ENCODE measurements around the gene RAMP1. TPM values are rescaled to one million over a fixed set of nuclear protein-coding genes. Genes with fewer than 3 reads are reported as not detected.

The RAMP1 gene
- total RNA-seq, 1 experiment from 2014 or later, result 23.4 TPM

DNA sequence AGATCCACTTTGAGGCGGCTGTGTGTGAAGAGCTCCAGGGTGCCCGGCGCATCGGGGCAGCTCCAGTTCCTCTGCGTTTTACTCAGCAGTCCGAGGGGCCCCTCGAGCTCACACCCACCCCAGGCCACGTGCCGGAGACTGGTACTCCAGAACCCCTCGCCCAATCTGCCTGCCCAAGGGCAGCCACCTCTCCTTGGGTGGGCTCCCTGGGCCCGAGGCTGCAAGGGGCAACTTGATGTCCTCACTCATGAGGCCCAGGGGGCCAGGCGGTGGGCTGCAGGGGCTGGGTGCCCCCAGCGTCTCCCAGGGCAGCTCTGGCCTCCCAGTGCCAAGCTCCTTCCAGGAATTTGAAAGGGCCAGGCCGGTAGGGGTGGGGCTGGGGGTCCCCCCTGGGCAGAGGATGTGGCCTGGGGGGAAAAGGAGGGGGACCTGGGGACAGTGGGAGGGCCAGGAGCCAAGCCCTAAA is 16.7 kb downstream of the RAMP1 start:
- H3K27ac ChIP-seq (ENCODE audit: low read depth, low read length), result no peak overlapping the region
- 0 out of 2 replicates have a peak, but pooled peaks cover under 1% of the 10 kb centered on the region for H3K79me2 ChIP-seq (ENCODE audit: insufficient read depth, low read length)
- ChIA-PET POLR2A (no interaction called here), RAD21 (ENCODE audit: low non-redundant PET in 1 of 2, low total read pairs in 2 of 2, uncharacterized antibody in 2 of 2, unreplicated experiment in 2 of 2) (no interaction called here), CTCF (no interaction called here)
- no peak overlapping the region for H3K9ac ChIP-seq (ENCODE audit: low read length)
- peaks cover 12 to 27% of the 10 kb centered on the region in 2 experiments for H3K4me1 ChIP-seq (ENCODE audit: control insufficient read depth in 1 of 2, insufficient read depth in 2 of 2, low read length in 2 of 2)
- no peak for DNase-seq (ENCODE audit: low read depth, low spot score)
- H3K36me3 ChIP-seq (ENCODE audit: control insufficient read depth in 1 of 2, insufficient read depth in 2 of 2, low read length in 2 of 2), result no peaks in the 10 kb centered on the region
- no peaks in the 10 kb centered on the region for H3K9me3 ChIP-seq (ENCODE audit: control insufficient read depth in 1 of 2, insufficient read depth in 1 of 2, low read depth in 1 of 2, low read length in 2 of 2)
- H3K4me2 ChIP-seq (ENCODE audit: low read length), result no peak overlapping the region
- BruUV-seq (replicated peaks), result no TSS peak
- intact Hi-C loops (cut with micrococcal nuclease), result no loop called here
- H4K20me1 ChIP-seq (ENCODE audit: insufficient read depth), result no peaks in the 10 kb centered on the region
- no peak overlapping the region for H3K4me3 ChIP-seq (replicated peaks in 1 of 2; ENCODE audit: low read depth in 1 of 2, low read length in 2 of 2)
- H2AFZ ChIP-seq (ENCODE audit: low read depth, low read length, poor library complexity, severe bottlenecking), result no peak overlapping the region
- TF ChIP-seq EZH2 (IDR thresholded peaks at IDR 0.05) (no peak), EGR1 (IDR thresholded peaks at IDR 0.05; ENCODE audit: low read depth) (no peak)
- TF ChIP-seq, protein P1, sequence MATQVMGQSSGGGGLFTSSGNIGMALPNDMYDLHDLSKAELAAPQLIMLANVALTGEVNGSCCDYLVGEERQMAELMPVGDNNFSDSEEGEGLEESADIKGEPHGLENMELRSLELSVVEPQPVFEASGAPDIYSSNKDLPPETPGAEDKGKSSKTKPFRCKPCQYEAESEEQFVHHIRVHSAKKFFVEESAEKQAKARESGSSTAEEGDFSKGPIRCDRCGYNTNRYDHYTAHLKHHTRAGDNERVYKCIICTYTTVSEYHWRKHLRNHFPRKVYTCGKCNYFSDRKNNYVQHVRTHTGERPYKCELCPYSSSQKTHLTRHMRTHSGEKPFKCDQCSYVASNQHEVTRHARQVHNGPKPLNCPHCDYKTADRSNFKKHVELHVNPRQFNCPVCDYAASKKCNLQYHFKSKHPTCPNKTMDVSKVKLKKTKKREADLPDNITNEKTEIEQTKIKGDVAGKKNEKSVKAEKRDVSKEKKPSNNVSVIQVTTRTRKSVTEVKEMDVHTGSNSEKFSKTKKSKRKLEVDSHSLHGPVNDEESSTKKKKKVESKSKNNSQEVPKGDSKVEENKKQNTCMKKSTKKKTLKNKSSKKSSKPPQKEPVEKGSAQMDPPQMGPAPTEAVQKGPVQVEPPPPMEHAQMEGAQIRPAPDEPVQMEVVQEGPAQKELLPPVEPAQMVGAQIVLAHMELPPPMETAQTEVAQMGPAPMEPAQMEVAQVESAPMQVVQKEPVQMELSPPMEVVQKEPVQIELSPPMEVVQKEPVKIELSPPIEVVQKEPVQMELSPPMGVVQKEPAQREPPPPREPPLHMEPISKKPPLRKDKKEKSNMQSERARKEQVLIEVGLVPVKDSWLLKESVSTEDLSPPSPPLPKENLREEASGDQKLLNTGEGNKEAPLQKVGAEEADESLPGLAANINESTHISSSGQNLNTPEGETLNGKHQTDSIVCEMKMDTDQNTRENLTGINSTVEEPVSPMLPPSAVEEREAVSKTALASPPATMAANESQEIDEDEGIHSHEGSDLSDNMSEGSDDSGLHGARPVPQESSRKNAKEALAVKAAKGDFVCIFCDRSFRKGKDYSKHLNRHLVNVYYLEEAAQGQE (IDR thresholded peaks at IDR 0.05; ENCODE audit: low read depth), result no peak
- no peaks in the 10 kb centered on the region for H3K27me3 ChIP-seq (ENCODE audit: insufficient read depth, low read length)
- ATAC-seq, result no peak
- no peaks in the 10 kb centered on the region for H3K9me2 ChIP-seq (ENCODE audit: insufficient read depth)

DNA sequence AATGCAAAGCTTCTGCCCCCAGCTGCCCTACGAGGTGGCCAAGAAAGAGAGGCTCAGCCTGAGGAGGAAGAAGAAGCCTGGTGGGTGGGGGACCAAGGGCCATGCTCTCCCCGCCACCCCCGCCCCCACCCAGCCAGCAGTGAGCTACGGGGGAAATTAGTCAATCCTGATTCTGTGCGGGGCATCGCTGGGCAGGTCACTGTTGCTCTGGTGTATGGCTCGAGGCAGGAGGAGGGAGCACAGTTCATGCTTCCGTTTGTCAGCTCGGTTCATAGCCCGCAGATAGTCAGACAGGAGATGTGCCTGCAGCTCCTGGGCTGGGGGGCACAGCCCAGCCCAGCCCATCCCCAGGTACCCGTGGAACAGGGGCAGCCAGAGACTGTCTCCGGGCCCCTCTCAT is 17.1 kb downstream of the RAMP1 start:
- Histone ChIP-seq H3K27ac (ENCODE audit: low read depth, low read length) (no peak overlapping the region), H2AFZ (ENCODE audit: low read depth, low read length, poor library complexity, severe bottlenecking) (no peak overlapping the region), H3K79me2 (ENCODE audit: insufficient read depth, low read length) (no peaks in the 10 kb centered on the region), H3K4me2 (ENCODE audit: low read length) (no peak overlapping the region), H3K9me3 (ENCODE audit: control insufficient read depth in 1 of 2, insufficient read depth in 1 of 2, low read depth in 1 of 2, low read length in 2 of 2) (no peaks in the 10 kb centered on the region), H3K36me3 (ENCODE audit: control insufficient read depth in 1 of 2, insufficient read depth in 2 of 2, low read length in 2 of 2) (peaks cover 0 to 4% of the 10 kb centered on the region in 2 experiments; a peak in 1 of 4 replicates), H3K4me3 (replicated peaks in 1 of 2; ENCODE audit: low read depth in 1 of 2, low read length in 2 of 2) (no peak overlapping the region), H3K4me1 (ENCODE audit: control insufficient read depth in 1 of 2, insufficient read depth in 2 of 2, low read length in 2 of 2) (peaks cover 12 to 27% of the 10 kb centered on the region in 2 experiments), H3K27me3 (ENCODE audit: insufficient read depth, low read length) (no peaks in the 10 kb centered on the region), H3K9me2 (ENCODE audit: insufficient read depth) (no peaks in the 10 kb centered on the region), H3K9ac (ENCODE audit: low read length) (no peak overlapping the region), H4K20me1 (ENCODE audit: insufficient read depth) (no peaks in the 10 kb centered on the region)
- ChIA-PET CTCF (no interaction called here), RAD21 (ENCODE audit: low non-redundant PET in 1 of 2, low total read pairs in 2 of 2, uncharacterized antibody in 2 of 2, unreplicated experiment in 2 of 2) (no interaction called here), POLR2A (no interaction called here)
- DNase-seq (ENCODE audit: low read depth, low spot score) (no peak), ATAC-seq (no peak)
- BruUV-seq (replicated peaks), result no TSS peak
- TF ChIP-seq RAD21 (IDR thresholded peaks at IDR 0.05; ENCODE audit: low read depth), result no peak
- no peak for TF ChIP-seq SIN3A (IDR thresholded peaks at IDR 0.05; ENCODE audit: low read depth)
- TF ChIP-seq, protein P2, sequence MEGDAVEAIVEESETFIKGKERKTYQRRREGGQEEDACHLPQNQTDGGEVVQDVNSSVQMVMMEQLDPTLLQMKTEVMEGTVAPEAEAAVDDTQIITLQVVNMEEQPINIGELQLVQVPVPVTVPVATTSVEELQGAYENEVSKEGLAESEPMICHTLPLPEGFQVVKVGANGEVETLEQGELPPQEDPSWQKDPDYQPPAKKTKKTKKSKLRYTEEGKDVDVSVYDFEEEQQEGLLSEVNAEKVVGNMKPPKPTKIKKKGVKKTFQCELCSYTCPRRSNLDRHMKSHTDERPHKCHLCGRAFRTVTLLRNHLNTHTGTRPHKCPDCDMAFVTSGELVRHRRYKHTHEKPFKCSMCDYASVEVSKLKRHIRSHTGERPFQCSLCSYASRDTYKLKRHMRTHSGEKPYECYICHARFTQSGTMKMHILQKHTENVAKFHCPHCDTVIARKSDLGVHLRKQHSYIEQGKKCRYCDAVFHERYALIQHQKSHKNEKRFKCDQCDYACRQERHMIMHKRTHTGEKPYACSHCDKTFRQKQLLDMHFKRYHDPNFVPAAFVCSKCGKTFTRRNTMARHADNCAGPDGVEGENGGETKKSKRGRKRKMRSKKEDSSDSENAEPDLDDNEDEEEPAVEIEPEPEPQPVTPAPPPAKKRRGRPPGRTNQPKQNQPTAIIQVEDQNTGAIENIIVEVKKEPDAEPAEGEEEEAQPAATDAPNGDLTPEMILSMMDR (IDR thresholded peaks at IDR 0.05 in 2 of 3, conservative IDR thresholded peaks at IDR 0.05 in 1 of 3; ENCODE audit: borderline replicate concordance in 1 of 3, insufficient read depth in 1 of 3, low read depth in 2 of 3, low read length in 2 of 3), result no peak
- no peak for TF ChIP-seq POLR2A (IDR thresholded peaks at IDR 0.05; ENCODE audit: borderline replicate concordance, extremely low read depth, insufficient read depth, insufficient read length)
- no peak for TF ChIP-seq TCF7L2 (IDR thresholded peaks at IDR 0.05; ENCODE audit: borderline replicate concordance, extremely low read depth, insufficient read depth, insufficient read length)
- no peak for TF ChIP-seq ZNF274 (IDR thresholded peaks at IDR 0.05; ENCODE audit: low read depth, low read length)
- TF ChIP-seq CBX3 (IDR thresholded peaks at IDR 0.05; ENCODE audit: low read depth), result no peak
- TF ChIP-seq JUND (IDR thresholded peaks at IDR 0.05), result no peak
- no peak for TF ChIP-seq ELF1 (IDR thresholded peaks at IDR 0.05; ENCODE audit: borderline replicate concordance, low read depth)
- intact Hi-C loops (cut with micrococcal nuclease), result no loop called here
